Stomach (tissue), 4 donors: Measurements from ENCODE around the gene XPO6.

ENCODE experiments used
- CTCF ChIP-seq, 7 experiments: fragments of 450-650 bp in 4 of 7; fragments of 200-600 bp in 3 of 7; sonication (generic) in 3 of 7; IDR thresholded peaks; one replicate each; pipeline ENCODE4 v1.5.1; 2016 to 2019; ENCODE audit warnings: antibody characterized with exemption in 7 of 7, control low read depth in 2 of 7, mild to moderate bottlenecking in 1 of 7
- EP300 ChIP-seq: sonication (generic); formaldehyde crosslinking; IDR thresholded peaks from one replicate; pipeline ENCODE4 v1.6.1; 2017; ENCODE audit warnings: antibody characterized with exemption

DNA sequence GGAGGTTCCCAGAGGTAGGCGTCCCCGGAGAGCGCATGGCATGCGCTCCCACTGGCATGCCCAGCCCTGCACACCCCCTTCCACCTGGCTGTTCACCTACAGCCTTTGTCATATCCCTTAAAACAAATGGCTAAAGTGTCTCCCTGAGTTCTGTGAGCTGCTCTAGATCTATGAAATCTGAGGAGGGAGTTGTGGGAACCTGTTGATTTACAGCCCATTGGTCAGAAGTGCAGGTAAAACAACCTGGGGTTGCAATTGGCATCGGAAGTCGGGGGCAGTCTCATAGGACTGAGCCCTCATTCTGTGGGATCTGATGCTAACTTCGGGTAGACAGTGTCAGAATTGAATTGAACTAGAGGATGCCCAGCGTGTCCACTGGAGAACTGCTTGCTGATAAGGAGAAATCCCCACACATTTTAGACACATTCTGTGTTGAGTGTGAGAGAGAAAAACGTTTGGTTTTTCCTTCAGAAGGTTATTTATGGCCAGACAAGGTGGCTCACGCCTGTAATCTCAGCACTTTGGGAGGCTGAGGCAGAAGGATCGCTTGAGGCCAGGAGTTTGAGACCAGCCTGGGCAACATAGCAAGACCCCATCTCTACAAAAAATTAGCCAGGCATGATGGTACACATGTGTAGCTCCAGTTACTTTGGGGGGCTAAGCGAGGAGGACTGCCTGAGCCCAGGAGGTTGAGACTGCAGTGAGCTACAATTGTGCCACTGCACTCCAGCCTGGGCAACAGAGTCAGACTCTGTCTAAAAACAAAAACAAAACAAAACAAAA is 126.2 kb downstream of the XPO6 start:
- TF ChIP-seq EP300 (no peak), CTCF (IDR thresholded peaks at IDR 0.05) (no peak)
